GM19452 (cell line): ENCODE results near the gene PGAP1.

Experiments used
- ATAC-seq: cut with Tn5 transposase; IDR thresholded peaks from one replicate; pipeline ENCODE4 v1.9.1; 2021; ENCODE audit not compliant: unreplicated experiment

PGAP1 gene

DNA sequence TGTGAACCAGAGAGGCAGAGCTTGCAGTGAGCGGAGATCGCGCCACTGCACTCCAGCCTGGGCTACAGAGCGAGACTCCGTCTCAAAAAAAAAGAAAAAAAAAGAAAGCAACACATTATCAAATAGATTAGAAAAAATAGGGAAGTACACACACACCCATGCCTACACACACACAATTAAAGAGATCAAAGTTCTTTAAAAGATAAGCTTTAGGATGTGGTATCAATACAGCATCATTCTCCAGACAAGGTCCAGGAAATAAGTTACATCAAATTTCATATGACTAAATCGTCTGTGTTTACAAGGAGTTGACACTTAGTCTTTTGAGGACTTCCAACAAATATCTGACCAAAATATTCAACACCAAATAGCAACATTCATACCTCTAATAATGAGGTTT lies 25.7 kb downstream of the PGAP1 start:
- no peak for ATAC-seq

DNA sequence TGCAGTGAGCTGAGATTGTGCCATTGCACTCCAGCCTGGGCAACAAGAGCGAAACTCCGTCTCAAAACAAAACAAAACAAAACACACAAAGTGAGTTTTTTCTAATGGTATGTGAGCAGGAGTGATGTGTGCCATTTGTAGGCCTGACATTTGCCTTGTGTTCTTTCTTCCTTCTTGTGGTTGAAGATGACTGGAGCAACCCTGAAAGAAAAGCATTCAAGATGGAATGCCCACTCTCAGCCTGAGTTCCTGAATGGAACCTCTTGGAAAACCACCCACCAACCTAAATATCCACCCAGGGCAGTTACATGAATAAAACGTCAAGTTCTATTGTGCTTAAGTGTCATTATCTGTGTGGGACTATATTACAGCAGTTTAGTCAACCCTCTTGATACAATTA lies 26.5 kb downstream of the PGAP1 start:
- no peak for ATAC-seq

GRCh38 chr2:196891136-196891535 lies 35.4 kb downstream of the PGAP1 start:
- no peak for ATAC-seq

DNA sequence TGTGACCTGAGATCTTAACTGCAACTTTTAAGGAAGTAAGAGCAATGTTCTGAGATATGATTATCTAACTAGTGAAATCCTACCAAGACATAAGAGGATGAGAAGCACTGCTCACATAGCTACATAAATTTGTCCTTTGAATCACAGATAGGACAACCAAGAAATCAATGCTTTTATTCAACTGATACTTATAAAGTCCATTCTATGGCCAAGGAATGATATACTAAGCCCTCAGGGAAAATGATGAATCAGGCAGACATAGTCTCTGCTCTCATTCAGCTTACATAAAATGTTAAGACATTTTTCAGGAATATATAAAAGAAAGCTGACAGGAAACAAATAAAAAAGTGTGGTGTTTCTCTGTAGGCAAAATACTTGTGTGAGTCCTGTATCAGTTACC lies 39.1 kb downstream of the PGAP1 start:
- ATAC-seq: no peak

- ATAC-seq: no peak
These were observed 42.1 kb downstream of the PGAP1 start for GRCh38 chr2:196884368-196884767.

DNA sequence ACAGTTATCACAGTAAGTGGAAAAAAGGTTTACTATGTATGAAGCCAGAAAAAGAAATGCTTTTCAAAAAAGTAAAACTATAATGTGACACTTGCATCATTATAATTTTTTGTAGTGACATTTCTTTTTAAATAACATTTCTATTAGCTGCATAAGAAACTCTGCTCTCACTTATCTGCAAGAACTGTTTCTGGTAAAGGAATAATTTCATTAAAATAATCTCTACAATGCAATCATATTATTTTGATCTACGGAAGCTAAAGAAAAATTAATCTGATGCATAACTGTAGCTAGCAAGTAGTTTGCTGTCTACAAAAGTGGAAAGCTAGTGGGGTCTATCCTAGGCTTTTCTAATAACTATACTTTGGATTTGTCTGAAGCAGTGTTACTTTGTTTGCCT lies 50.1 kb downstream of the PGAP1 start:
- ATAC-seq: no peak

DNA sequence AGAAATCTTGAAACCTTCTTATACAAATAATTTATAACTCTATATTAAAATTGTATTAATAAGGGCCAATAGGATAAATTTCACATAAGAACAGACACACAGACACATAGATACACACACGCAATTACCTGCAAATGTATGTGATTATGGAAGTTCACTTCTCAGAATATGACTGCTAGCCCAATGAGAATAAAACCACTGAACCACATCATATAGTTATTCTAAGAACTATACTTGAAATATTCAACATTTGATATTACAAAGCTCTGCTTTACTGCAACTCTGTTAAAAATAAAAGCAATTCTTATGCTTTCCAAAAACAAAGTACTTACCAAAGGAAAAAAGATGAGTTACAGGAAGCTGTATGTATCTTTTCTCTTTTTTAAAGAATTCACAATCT lies 51.1 kb downstream of the PGAP1 start:
- ATAC-seq: no peak

DNA sequence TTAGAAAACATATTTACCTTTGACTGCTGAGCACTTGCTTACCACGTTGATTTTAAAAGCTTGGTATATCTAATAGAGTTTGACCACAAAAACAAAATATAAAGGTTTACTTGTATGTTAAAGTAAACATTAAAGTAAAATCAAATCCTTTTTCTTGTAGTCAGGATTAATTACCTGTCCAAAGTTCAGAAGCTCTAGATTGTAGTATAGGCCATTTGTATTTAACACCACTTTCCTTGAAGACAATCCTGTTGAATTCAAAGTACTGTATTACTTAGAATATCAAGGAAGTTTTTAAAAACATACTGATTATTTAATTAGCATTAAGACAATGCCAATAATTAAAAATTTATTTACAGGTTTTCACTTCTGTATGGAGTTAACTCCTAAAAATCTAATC lies 53.0 kb downstream of the PGAP1 start:
- no peak for ATAC-seq

- ATAC-seq: no peak
These were observed 71.9 kb downstream of the PGAP1 start for GRCh38 chr2:196854629-196855028.

GRCh38 chr2:196853301-196854087 lies 73.0 kb downstream of the PGAP1 start:
- ATAC-seq: no peak

DNA sequence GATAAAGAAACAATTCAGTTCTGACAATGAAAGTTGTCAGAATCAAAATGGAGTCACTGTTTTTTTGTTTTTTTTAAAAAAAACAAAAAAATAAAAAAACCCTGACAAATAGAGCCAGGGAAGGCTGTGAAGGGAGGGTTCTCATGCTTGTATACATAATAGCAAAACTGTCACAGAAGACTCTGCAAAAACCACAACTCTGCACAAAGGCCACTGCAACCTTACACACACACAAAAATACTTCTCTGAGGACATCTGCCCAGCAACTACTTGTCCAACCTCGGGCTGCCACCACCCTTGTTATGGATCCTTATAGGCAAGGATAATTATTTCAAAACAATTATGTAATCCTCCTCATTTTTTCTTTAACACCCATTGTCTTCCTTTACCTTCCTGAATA lies 75.4 kb downstream of the PGAP1 start:
- ATAC-seq: no peak

DNA sequence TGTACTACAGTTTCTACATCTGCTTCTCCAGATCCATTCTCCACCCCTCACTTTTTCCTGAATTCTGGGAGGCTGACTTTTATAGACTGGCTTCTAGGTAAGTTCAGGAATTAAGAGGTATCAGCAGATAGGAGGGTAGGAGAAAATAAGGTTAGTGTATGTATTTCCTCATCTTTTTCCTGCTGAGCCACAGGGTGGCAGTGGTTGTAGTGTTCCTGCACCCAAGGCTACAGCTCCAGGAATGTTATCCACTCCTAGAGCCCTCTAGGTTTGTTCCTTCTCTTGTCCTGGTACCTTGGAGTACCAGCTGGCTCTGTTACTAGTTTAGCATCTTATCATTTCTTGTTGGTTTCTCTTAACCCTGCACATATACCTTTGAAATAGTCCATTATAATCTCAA lies 76.6 kb downstream of the PGAP1 start:
- no peak for ATAC-seq

DNA sequence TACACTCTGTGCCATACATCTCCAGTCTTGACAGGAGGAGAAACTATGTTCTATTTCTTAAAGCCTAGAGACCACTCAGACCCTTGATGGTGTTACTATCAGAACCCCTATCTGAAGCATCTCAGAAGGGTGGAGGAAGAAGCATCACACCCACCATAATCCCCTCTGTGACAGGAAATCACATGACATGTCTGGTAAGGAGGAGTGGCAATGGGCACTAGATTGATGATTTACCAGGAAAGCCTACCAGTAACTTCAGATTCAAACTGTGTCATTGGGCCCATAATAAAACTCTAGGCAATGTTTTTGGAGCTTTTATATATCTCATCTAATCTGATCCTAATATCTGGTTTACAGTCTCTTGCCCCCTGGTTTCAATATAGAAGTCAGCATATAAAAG lies 80.2 kb downstream of the PGAP1 start:
- peak; percentile 60 for ATAC-seq

- ATAC-seq: no peak
These were observed 81.1 kb downstream of the PGAP1 start for GRCh38 chr2:196845371-196845770.

DNA sequence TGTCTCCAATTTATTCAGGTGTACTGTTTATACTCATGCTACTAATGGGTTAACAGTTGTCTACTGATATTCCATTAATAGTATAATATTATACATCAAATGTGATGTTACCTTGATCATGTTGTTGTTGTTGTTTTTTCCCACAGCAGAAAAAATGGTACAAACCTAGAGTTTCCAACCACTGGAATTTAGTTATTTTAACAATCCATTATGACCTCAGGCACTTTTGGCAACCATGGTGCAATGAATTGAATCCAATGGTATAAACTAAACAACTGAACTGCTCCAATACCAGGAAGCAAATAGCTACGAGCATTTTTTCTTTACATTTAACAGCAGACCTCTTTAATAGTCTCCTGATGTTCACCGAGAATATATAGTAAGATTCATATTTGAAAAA lies 86.3 kb downstream of the PGAP1 start:
- no peak for ATAC-seq

- no peak for ATAC-seq
These were observed 86.9 kb downstream of the PGAP1 start for GRCh38 chr2:196839574-196839973.

DNA sequence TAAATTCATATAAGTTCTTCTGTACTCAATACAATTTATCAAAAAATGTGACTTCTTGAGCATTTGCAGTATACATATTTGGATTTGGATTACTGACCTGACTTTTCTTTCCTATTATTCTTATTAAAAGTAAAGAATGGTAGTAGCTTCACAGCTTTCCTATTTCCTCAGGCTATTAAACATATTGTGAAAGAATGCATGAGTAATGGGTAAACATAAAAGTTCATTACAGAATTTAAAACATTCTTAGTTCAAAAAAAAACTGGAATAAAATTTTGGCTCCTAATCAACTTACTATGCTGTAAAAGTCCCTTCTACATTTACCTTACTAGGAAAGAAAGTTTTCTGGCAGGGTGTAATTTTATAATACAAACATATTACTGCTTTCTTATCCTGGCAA lies 90.1 kb downstream of the PGAP1 start:
- ATAC-seq: no peak

GRCh38 chr2:196830701-196831100 lies 95.8 kb downstream of the PGAP1 start:
- no peak for ATAC-seq

DNA sequence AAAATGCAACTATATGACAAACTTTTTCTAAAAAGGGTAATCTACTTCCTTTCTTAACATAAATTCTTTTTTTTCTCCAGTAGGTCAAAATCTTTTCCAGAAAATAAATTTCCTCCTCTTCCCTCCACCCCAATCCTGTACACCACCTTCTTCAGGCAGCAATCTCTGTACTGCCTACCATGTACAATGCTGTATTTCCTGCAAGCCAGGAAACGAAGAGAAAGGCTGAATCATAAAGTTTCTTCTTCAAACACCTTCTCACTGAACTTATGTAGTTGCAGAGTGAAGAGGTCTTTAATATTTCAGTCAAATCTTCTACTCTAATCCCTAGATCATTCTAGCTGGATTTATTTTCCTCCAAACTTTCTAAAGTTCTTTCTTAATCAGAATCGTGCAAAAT lies 99.2 kb downstream of the PGAP1 start:
- ATAC-seq: no peak

GRCh38 chr2:196823750-196824522 lies 102.6 kb downstream of the PGAP1 start:
- ATAC-seq: no peak

DNA sequence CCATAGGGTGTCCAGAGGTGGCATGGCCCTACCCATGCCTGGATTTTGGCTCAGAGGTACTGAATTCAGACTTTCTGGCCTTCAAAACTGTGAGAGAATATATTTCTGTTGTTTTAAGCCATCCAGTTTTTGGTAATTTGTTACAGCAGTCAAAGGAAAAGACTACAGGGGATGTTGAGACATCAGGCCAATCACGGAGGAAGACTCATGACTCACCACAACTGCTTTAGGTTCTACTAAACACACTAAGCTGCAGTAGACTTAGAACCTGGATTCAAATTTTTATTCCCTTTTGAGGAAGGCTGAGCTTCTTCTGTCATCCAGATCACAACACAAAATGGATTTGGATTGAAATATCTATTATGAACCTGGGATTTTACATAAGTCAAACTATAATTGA lies 105.3 kb downstream of the PGAP1 start:
- no peak for ATAC-seq

DNA sequence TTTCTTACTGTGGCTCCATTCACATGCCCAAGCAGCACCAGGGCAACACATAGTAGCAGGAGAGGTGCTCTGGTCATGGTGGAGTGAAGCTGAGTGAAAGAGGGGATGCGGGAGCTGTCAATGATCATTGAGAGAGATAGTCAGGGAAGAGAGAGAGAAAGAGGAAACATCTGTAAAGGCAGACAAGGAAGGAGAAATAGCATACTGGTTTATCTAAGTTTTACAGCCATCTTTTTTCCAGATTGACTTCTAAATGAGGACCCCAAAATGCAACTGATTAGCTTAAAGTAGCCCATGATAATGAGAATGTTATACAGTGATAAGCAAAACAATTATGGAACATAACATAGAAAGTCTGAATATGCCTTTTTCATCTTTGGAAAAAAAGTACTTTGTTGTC lies 117.2 kb downstream of the PGAP1 start, which contains the start of gene C2orf66:
TSS of gene C2orf66 (minus strand) at position 96 of the 400 bp plus-strand sequence. CDS start at position 77, 19 bp downstream.
- no peak for ATAC-seq
